ENCODE data around the gene FARS2.

DNA sequence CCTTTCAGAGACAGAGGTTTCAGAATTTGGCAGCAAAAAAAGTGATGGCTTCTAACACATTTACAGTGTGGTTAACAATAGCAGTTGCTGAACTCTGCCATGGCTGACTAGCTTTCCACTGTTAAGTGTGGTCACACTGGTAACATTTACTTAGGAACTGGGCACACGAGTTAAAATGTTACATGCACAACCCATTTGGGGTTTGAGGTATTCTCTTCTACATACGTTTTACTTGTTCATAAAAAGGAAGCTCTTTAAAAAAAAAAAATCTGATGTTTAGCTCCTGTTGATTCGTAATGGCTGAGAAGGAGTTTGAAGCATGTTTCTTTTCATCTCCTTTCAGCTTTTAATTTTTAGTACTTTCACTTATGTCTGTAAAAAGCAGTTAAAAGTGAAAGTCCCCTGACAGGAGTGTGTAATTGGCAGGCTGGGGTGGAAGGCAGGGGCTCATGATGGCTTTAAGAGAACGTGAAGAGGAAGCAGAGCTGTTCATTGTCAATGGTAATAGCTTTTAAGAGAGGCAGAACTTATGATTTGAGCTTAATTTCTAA lies 245.9 kb downstream of the FARS2 start:
- TF ChIP-seq, protein P1, sequence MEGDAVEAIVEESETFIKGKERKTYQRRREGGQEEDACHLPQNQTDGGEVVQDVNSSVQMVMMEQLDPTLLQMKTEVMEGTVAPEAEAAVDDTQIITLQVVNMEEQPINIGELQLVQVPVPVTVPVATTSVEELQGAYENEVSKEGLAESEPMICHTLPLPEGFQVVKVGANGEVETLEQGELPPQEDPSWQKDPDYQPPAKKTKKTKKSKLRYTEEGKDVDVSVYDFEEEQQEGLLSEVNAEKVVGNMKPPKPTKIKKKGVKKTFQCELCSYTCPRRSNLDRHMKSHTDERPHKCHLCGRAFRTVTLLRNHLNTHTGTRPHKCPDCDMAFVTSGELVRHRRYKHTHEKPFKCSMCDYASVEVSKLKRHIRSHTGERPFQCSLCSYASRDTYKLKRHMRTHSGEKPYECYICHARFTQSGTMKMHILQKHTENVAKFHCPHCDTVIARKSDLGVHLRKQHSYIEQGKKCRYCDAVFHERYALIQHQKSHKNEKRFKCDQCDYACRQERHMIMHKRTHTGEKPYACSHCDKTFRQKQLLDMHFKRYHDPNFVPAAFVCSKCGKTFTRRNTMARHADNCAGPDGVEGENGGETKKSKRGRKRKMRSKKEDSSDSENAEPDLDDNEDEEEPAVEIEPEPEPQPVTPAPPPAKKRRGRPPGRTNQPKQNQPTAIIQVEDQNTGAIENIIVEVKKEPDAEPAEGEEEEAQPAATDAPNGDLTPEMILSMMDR (IDR thresholded peaks at IDR 0.05): no peak
- TF ChIP-seq EZH2 (IDR thresholded peaks at IDR 0.05; ENCODE audit: borderline replicate concordance, insufficient read depth, low read depth, low read length, poor library complexity, severe bottlenecking): no peak
